Activated CD8-positive, alpha-beta memory T cell treated with anti-CD3 and anti-CD28 coated beads for 48 hours (primary cell): ENCODE results near the gene GPATCH4.
A peak's percentile ranks its signal among the peaks of the same experiment; 100 is the strongest.
"Not testable (repeated sequence)": the region's sequence is repeated elsewhere in the genome, so short reads cannot be mapped to it uniquely, and the experiment has no call there.

ENCODE experiments used
- DNase-seq, 3 experiments: peaks; one replicate each; pipeline ENCODE4 v3.0.0-alpha.2; 2020; ENCODE audit warnings: low read depth in 2 of 3, low spot score in 2 of 3

GPATCH4 gene

DNA sequence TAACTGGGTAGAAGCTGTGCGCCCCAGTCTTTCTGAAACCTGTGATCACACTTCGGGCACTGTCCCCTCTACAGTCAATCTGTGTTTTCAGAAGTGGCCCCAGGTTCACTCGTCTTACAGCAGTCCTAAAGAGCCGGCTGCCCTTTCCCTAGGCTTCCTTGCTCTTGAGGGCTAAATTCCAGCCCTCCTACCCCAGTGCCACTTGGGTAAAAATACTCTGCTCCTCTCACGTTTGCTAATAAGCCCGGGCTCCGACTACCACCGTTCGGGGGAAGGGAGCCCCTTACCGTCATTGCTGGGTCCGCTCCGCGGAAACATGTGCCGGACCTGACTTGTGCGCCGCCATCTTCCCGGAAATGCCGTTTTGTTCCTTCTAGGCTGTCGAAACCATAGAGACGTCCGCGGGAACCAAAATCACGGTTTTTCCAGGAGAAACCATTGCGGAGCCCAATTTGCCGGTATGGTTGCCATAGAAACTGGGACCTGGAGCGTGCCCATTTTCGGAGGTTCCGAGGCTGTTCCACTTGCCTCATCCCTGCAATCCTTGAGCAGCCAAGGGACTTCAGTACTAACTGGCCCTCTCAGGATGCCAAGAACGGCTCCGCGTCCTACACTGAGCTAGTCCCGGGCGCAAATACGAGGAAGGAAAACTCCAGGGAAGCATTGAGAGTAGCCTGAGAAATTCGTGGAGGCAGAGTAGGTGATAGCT is at the start of gene GPATCH4:
Gene GPATCH4 (minus strand): TSS at position 358 of the 709 bp plus-strand sequence.
- DNase-seq, result peak; percentile 53 to 63 (median 61)

DNA sequence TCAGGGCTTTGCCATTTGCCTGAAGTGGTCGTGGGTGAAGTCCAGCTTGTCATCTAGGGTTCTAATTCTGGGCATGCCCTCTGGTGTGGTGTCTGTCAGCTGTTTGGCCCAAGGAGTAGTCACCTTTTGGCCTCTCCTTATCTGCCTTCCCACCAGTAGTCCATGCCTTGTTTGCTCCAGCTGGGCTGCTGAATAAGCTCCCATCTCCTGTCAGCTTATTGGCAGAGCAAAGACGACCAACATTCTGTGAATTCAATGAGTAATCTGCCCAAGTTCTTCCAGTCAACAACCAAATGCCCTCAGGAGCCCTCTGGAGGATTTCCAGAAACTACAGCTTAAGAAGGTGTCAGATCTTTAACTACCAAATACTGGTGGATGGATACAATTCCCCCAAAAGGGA is 47.7 kb upstream of the GPATCH4 start:
- no peak for DNase-seq

DNA sequence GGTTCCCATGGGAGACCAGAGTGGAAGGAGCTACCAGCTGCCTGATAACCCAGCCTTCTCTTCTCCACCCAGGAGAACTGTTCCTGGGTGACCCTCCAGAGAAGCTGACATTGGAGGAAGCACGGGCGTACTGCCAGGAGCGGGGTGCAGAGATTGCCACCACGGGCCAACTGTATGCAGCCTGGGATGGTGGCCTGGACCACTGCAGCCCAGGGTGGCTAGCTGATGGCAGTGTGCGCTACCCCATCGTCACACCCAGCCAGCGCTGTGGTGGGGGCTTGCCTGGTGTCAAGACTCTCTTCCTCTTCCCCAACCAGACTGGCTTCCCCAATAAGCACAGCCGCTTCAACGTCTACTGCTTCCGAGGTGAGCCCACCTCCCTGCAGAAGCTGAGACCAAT is 47.2 kb upstream of the GPATCH4 start:
- DNase-seq, result no peak

DNA sequence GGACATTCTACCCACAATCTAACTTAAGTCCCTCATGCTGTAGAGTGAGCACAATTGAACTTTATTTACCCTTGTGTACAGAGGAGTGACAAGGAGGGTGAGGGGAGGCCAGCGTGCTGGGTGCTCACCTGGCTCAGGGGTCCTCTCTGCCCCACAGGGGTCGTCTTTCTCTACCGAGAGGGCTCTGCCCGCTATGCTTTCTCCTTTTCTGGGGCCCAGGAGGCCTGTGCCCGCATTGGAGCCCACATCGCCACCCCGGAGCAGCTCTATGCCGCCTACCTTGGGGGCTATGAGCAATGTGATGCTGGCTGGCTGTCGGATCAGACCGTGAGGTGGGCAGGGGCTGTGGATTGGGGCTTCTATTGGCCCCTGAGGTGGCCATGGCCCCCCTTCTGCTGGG is 46.1 kb upstream of the GPATCH4 start:
- DNase-seq, result no peak

DNA sequence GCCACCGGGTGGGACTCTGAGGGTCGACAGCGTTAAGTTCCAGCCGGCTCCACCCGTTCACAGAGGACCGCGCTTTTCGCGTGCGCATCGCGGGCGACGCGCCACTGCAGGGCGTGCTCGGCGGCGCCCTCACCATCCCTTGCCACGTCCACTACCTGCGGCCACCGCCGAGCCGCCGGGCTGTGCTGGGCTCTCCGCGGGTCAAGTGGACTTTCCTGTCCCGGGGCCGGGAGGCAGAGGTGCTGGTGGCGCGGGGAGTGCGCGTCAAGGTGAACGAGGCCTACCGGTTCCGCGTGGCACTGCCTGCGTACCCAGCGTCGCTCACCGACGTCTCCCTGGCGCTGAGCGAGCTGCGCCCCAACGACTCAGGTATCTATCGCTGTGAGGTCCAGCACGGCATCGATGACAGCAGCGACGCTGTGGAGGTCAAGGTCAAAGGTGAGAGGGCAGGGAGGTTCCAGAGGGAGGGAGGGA is 45.5 kb upstream of the GPATCH4 start:
- no peak for DNase-seq

DNA sequence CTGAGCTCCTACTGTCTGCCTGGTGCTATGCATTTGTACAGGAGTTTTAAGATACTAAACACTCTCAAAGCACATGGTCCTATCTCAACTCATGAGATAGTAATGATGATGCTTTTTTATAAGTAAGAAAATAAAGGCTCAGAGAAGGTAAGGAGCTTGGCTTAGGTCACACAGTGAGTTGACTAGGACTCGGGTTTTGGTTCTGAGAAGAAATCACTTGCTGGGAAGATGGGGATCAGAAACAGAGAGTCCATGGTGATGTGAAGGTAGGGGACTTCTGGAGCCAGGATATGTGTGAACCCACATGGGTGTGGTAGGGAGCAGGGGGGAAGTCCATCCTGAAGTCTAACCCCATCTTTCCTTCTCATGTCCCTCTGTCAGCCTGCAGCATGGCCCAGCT is 44.4 kb upstream of the GPATCH4 start:
- DNase-seq, result no peak

DNA sequence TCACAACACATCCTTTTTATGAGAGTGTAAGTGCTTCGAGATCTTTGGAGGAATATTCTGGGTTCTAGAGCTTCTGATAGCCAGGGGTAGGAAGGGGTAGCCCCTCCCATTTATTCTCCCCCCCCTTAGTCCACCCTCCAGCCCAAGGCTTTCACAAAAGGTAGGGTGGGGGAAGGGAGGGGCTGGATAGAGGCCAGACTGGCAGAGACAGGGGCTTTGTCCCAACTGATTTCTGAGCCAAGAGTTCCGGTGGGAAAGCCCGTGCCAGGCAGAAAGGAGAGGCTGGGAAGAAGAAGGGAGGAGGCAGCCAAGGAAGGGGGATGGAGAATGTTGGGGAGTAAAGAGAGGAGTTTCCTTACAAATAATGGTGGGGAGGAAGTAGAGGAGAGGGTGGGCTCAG is 43.8 kb upstream of the GPATCH4 start:
- DNase-seq, result no peak

DNA sequence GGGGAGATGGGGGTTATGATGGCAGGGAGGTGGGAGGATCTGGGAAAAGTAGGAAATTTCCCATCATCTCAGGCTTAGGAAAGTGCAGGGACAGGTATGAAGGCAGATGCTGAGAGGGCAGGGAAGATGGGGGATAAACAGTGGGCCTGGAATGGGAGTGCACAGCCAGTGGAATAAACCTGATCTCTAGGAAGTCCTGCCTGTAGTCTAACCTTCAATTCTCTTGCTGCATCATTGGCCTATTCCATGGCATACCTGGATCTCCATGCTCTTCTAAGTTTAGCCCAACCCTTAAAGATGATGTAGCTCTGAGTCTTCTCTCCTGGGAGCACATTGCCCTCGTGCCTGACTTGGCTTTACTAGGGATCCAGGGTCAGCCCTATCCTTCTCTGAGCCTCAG is 43.4 kb upstream of the GPATCH4 start:
- DNase-seq, result no peak

DNA sequence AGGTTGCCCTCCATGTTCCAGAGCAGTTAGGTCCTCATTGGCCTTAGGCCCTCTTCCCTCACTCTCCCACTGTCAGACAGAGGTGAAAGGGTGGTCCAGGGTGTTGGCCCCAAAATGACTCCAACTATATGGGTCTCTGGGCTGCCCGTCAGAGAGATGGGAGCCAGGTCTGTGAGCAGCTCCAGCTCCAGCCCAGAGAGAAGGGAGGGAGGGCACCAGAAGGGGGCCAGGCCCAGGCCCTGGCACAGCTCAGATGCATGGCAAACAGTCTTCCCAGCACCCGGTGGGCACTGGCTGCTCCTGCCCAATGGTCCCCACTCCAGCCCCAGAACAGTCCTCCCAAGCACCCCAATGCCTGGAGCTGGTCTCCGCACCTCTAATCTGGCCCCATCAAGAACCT is 42.9 kb upstream of the GPATCH4 start:
- no peak for DNase-seq

DNA sequence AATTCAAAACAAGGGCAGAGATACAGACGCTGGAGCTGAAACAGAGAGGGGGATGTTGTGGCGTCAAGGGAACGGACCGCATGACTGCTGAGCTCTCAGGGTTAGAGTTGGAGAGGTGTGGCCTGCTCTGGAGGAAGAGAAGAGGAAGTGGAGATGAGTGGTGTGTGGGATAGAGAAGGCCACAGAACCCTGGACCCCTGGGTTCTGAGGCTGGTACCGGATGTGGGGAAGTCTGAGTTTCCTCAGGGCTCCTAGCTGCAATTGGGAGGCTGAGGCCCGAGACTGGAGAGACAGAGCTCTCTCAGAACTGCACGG is 42.5 kb upstream of the GPATCH4 start:
- no peak for DNase-seq

DNA sequence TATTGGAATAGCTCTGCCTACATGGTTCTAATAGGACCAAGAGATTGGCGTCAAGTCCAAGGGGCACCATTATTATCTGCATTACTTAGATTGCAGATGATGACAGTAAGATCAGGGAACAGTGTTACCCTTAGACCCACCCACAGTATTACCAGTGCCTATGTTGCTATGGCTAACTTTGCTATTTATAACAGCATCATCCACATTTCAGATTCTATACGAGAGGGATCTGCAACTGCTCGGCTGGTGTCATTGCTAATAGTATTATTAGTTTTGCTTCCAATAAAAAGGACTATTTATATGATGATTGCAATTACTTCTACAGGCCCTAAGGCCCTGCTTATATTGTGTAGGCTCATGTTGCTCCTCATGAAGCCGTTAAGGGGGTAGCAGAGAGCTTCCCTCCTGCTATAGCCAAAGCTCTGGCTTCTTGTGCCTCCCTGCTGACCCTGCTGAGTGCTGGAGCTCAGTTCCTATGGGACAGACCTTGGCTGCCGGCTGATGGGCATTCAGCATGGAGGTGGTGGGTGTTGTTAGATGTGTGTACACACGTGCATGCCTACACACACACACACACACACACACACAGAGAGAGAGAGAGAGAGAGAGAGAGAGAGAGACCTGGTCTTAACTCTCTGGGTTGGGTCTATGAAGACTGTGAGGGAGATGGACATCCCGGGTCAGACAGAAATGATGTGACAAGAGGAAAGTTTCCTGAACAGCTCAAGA is 41.9 kb upstream of the GPATCH4 start:
- no peak for DNase-seq

DNA sequence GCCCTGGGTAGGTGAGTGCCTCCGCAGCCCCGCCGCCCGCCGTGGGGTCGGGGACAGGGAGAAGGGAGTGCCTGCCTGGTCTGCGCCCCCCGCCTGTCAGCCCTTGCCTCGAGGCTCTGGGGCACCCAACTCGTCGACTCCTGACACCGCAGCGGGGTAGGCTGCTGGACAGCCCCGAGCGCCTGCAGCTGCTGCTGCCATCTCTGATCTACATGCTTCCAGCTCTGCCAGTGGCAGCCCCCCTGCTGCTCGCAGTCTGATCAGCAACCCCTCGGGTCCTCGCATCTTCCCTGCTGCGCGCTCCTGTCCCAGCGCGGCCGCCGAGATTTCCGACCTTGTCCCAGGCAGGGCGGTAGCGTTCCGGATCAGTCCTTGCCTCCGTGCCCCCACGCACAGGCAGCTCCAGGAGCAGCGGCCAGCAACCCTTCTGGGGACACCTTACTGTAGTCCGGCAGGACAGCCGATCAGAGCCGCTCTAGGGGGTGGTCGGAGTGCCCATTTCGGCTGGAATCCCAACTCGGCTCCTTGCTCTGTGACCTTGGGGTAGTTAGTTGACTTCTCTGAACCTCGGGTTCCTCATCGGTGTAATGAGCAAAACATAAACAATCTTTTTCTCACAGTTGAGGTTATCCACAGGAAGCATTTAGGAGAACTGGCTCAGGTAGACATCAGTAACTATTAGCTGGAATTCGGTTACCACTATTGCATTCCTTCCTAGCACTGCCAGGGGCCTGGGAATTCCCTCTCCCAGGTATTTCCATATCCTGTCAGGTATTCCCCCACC is 41.2 kb upstream of the GPATCH4 start:
- no peak for DNase-seq

DNA sequence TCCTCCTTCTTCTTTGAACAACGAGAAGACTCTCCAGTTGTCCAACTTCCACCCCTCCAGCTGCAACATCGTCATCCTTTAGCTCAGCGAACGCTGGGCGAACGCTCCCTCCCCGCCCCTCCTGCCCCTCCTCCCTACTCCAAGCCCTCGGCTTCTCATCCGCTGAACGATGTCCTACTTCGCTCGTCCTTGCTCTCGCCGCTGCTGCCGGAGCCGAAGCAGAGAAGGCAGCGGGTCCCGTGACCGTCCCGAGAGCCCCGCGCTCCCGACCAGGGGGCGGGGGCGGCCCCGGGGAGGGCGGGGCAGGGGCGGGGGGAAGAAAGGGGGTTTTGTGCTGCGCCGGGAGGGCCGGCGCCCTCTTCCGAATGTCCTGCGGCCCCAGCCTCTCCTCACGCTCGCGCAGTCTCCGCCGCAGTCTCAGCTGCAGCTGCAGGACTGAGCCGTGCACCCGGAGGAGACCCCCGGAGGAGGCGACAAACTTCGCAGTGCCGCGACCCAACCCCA is 40.5 kb upstream of the GPATCH4 start, which contains the start of gene BCAN:
Gene BCAN (plus strand): TSS at position 357 of the 504 bp plus-strand sequence. CDS start 3,938 bp downstream, outside the sequence.
- no peak for DNase-seq

DNA sequence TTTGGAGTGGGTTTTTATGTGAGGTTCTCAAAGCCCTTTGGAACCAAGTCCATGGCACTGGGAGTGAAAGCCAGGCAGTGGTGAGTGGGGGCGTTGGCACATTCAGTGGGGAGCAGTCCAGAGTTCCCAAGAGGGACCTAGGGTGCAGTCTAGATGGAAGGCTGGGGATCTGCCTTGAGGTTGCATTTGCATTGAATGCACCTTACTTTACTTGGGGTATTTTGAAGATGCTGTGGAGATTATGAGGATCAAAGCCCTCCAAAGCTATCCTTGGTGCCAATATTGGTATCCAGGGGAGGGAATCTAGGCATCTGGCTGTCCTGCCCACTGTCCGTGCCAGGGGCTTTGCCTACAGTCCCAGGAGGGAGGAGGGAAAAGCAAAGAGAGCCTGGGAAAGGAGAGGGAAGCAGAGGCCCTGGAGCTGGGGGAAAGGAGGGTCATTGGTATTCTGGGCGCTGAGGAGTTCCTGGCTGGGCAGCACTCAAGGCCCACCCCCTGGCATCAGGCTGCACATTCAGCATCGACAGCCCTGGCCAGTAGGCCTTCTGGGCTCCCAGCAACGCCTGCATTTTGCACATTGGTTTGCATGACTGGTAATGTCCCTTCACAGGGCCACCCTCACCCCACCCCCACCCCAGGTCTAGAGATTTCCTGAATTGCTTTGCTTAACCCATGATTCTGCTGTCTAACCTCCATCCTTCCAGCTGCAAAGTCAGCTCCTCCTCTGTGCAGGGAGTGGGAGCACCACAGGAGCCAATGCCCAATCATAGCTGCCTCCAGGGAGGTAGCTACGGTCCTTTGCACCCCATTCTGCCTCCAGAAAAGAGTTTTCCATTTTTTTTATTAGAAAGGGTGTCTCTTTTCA is 39.8 kb upstream of the GPATCH4 start:
- no peak for DNase-seq

DNA sequence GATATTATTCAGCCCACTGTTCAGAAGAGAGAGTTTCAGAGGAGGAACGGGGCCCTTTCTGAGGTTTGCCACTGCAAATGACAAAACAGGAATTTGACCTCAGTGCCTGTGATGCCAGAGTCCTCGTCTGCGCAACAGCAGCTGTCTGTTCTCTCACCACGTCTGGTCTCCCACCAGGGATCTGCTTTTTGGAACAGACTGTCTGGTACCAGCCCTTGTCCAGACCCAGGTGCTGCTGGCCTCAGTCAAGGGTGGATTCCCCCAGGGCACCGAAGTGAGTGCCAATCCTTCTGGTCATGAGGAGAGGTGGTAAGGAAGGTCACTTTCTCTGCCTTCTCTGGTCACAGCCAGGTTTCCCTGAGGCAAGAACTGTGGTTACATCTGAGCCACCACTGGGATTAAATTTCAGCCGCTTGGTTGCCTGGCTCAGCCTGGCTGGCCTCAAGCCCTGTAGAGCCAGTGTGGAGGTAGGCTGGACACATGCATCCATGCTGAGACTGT is 38.4 kb upstream of the GPATCH4 start:
- no peak for DNase-seq

DNA sequence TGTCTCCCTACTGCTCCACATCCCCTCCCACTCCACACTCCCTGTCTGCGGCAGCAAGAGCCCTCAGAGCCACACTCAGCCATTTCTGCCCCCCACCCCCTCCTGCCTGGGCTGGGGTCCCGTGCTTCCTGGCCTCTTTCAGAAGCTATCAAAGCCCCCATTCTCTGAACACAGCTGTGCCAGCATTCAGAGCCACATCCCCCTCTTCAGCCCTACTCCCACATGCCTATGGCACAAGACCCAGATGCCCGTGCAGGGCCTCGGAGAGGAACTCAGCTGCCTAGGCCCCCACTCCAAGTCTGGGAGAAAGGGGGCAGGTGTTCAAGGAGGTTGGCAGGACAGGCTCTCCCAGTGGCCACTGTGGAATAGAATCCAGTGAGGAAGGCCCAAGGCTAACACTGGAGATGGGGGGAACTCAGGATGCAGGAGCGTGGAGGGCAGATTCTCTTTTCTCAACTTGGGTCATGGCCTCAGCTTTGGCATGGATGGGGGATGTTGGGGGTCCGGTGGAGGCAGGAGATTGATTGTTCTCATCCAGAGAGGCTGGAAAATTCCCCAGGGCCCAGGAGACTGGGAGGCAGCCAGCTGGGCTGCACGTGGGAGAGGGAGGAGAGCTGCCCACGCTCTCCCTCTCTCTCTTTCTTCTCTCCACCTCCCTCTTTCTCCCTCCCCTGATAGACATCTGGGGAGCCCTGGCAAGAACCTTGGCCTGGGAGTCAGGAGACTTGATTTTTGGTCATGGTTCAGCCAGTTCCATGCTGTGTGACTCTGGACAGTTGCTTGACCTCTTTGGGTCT is 37.1 kb upstream of the GPATCH4 start:
- DNase-seq, result no peak

DNA sequence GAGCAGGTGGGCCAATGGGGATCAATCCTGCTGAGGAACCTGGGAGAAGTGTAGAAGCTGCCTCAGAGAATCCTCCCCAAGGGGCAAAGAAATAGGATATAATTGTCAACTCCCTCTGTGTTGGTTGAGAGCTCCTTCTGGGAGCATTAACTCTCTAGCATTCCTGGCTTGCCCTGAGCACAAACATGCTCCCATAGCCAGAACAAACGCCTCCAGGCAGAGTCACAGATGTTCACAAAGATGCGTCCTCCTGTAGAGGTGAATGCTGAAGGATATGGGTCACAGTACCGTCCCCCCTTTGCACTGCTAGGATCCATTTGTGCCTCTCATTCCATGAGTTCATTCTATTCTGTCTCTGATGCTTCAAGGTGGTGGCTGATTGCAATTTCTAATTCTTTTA is 31.1 kb upstream of the GPATCH4 start:
- no peak for DNase-seq

DNA sequence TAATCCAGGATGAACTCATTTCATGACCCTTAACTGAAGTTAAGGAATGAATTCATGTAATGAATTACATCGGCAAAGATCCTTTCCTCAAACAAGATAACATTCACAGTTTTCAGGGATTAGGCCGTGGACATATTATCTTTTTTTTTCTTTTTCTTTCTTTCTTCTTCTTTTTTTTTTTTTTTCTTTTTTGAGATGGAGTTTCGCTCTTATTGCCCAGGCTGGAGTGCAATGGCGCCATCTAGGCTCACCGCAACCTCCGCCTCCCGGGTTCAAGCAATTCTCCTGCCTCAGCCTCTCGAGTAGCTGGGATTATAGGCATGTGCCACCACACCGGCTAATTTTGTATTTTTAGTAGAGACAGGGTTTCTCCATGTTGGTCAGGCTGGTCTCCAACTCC is 29.9 kb upstream of the GPATCH4 start:
- not testable (repeated sequence) for DNase-seq

DNA sequence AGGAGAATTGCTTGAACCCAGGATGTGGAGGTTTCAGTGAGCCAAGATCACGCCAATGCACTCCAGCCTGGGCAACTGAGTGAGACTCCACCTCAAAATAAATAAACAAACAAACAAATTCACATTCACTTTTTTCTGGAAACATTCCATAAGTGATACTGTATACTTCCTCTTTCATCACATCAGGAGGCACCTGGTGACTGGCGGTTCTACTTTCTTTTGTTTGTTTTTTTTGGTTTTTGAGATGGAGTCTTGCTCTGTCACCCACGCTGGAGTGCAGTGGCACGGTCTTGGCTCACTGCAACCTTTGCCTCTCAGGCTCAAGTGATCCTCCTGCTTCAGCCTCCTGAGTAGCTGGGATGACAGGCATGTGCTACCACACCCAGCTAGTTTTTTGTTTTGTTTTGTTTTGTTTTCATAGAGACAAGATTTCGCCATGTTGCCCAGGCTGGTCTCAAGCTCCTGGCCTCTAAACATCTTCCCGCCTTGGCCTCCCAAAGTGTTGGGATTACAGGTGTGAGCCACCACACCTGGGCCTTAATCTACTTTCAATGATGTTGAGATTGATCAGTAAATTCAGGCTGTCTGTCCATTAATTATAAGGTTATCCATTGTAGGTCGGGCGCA is 28.7 kb upstream of the GPATCH4 start:
- no peak for DNase-seq
